ENCODE data around the gene KDM4C. TPM values are rescaled to one million over a fixed set of nuclear protein-coding genes. Genes with fewer than 3 reads are reported as not detected.

KDM4C gene
- total and polyA plus RNA-seq, 10 donors: 11.1 to 85.5 (median 61.9) TPM

GRCh38 chr9:7001571-7001970, 243.8 kb downstream of the KDM4C start:
- 89 to 97% (median 95%) methylated on average over 1 of the region's 1 CpG for WGBS, 5 donors
- DNase-seq: no peak
- TF ChIP-seq POLR2AphosphoS5 (IDR thresholded peaks at IDR 0.05) (no peak), POLR2A (IDR thresholded peaks at IDR 0.05) (no peak)
- TF ChIP-seq, protein P1, sequence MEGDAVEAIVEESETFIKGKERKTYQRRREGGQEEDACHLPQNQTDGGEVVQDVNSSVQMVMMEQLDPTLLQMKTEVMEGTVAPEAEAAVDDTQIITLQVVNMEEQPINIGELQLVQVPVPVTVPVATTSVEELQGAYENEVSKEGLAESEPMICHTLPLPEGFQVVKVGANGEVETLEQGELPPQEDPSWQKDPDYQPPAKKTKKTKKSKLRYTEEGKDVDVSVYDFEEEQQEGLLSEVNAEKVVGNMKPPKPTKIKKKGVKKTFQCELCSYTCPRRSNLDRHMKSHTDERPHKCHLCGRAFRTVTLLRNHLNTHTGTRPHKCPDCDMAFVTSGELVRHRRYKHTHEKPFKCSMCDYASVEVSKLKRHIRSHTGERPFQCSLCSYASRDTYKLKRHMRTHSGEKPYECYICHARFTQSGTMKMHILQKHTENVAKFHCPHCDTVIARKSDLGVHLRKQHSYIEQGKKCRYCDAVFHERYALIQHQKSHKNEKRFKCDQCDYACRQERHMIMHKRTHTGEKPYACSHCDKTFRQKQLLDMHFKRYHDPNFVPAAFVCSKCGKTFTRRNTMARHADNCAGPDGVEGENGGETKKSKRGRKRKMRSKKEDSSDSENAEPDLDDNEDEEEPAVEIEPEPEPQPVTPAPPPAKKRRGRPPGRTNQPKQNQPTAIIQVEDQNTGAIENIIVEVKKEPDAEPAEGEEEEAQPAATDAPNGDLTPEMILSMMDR (IDR thresholded peaks at IDR 0.05 in 8 of 11, conservative IDR thresholded peaks at IDR 0.05 in 3 of 11): no peak
- Histone ChIP-seq H3K36me3 (peaks cover 0 to 82% (median 9%) of the 10 kb centered on the region in 6 donors), H3K27me3 (replicated peaks in 1 of 7) (no peaks in the 10 kb centered on the region), H3K9me3 (no peaks in the 10 kb centered on the region), H3K4me1 (no peaks in the 10 kb centered on the region), H3K27ac (no peak overlapping the region), H3K4me3 (no peak overlapping the region)
- intact Hi-C loops (cut with DNase I; ENCODE audit: low total_unique reads): no loop called here

GRCh38 chr9:7003861-7004260, 246.1 kb downstream of the KDM4C start:
- intact Hi-C loops (cut with DNase I; ENCODE audit: low total_unique reads): no loop called here
- H3K36me3 ChIP-seq: peaks cover 5 to 80% (median 17%) of the 10 kb centered on the region in 6 donors
- TF ChIP-seq POLR2A (IDR thresholded peaks at IDR 0.05) (no peak), POLR2AphosphoS5 (IDR thresholded peaks at IDR 0.05) (no peak)
- TF ChIP-seq, protein P1 (IDR thresholded peaks at IDR 0.05 in 8 of 11, conservative IDR thresholded peaks at IDR 0.05 in 3 of 11): no peak
- DNase-seq: no peak
- no peak overlapping the region for H3K4me3 ChIP-seq
- H3K9me3 ChIP-seq: peaks cover 0 to 9% (median 7%) of the 10 kb centered on the region in 8 donors
- H3K27me3 ChIP-seq (replicated peaks in 1 of 7): no peaks in the 10 kb centered on the region
- H3K27ac ChIP-seq: no peak overlapping the region
- H3K4me1 ChIP-seq: no peaks in the 10 kb centered on the region
- 93 to 98% (median 95%) methylated on average over 2 of the region's 2 CpGs for WGBS, 5 donors

DNA sequence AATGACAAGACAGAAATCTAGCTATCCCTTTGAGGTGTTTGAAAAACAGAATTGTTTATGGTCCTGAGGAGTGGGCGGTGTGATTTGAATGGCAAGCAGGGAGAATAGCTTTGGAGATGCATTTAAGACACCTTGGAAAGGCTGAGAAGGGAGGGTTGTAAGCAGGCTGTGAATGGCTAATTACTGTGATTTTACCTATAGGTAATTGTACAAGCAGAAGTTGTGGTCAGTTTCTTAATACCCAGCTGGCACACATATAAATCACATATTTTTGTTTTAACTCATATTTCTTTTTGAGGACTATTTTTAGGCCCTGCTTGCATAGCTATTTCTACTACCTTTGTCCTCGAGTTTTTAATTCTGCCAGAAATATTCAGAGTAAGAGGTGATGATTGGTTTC, 248.6 kb downstream of the KDM4C start:
- Histone ChIP-seq H3K36me3 (peaks cover 5 to 89% (median 26%) of the 10 kb centered on the region in 6 donors), H3K27ac (no peak overlapping the region), H3K27me3 (replicated peaks in 1 of 7) (no peaks in the 10 kb centered on the region), H3K9me3 (peaks cover 0 to 19% (median 14%) of the 10 kb centered on the region in 8 donors), H3K4me1 (peaks cover 0 to 6% (median 0%) of the 10 kb centered on the region in 6 donors), H3K4me3 (no peak overlapping the region)
- TF ChIP-seq POLR2AphosphoS5 (IDR thresholded peaks at IDR 0.05): no peak
- TF ChIP-seq, protein P1 (IDR thresholded peaks at IDR 0.05 in 8 of 11, conservative IDR thresholded peaks at IDR 0.05 in 3 of 11): no peak
- no peak for TF ChIP-seq POLR2A (IDR thresholded peaks at IDR 0.05)
- WGBS, 5 donors: 63 to 76% (median 66%) methylated on average over 2 of the region's 2 CpGs
- intact Hi-C loops (cut with DNase I; ENCODE audit: low total_unique reads): no loop called here
- DNase-seq: no peak

- peaks cover 0 to 19% (median 14%) of the 10 kb centered on the region in 8 donors for H3K9me3 ChIP-seq
- peaks cover 5 to 90% (median 40%) of the 10 kb centered on the region in 6 donors for H3K36me3 ChIP-seq
- no peaks in the 10 kb centered on the region for H3K27me3 ChIP-seq (replicated peaks in 1 of 7)
- no peak overlapping the region for H3K4me3 ChIP-seq
- H3K4me1 ChIP-seq: peaks cover 0 to 13% (median 0%) of the 10 kb centered on the region in 6 donors
- WGBS, 5 donors: 46 to 50% (median 49%) methylated on average over 2 of the region's 2 CpGs
- DNase-seq: no peak
- intact Hi-C loops (cut with DNase I; ENCODE audit: low total_unique reads): no loop called here
- H3K27ac ChIP-seq: no peak overlapping the region
- TF ChIP-seq POLR2A (IDR thresholded peaks at IDR 0.05): no peak
- TF ChIP-seq POLR2AphosphoS5 (IDR thresholded peaks at IDR 0.05): no peak
- TF ChIP-seq, protein P1 (IDR thresholded peaks at IDR 0.05 in 8 of 11, conservative IDR thresholded peaks at IDR 0.05 in 3 of 11): no peak
Measured at GRCh38 chr9:7008411-7008810, 250.6 kb downstream of the KDM4C start.
